GM20431 (cell line): ENCODE measurements around the gene STAT3.
"Not testable (repeated sequence)": the region's sequence is repeated elsewhere in the genome, so short reads cannot be mapped to it uniquely, and the experiment has no call there.

Source experiments
- in situ Hi-C: fragments of 300-500 bp; cut with MseI, MboI; formaldehyde crosslinking; loops from one replicate; pipeline ENCODE4 v1.15.0; 2020; ENCODE audit warnings: low sequenced_read_pairs; ENCODE audit not compliant: unreplicated experiment

STAT3 gene

DNA sequence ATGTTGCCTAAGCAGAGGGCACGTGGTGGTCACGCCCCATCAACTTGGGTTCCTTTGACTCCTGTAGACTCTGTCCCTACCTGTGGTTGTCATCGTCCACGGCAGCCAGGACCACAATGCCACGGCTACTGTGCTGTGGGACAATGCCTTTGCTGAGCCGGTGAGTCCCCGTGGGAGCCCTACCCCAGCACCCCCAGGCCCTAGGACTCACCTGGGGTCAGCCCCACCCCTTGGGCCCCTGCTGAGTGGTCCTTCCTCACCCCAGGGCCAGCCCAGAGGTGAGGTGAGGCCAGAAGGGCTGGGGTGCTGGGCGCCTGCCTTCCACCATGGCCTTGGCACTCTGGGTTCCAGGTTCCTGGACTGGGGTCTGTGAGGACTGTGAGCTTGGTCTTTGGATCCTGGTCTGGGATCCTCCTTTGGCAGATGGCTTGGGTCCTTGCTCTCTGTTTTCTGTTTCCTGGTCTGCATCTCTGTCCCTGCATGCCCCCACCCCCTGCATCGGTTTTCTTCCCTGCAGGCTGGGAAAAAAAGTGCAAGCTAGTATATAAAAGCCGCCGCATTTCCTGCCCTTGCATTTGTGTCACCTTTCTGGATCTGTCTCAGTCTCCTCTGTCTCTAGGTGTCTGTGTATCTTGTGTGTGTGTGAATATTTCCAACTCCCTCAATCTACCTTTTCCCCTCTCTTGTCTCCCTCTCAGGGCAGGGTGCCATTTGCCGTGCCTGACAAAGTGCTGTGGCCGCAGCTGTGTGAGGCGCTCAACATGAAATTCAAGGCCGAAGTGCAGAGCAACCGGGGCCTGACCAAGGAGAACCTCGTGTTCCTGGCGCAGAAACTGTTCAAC is 82.5 kb downstream of the STAT3 start:
- in situ Hi-C loops: no loop called here

DNA sequence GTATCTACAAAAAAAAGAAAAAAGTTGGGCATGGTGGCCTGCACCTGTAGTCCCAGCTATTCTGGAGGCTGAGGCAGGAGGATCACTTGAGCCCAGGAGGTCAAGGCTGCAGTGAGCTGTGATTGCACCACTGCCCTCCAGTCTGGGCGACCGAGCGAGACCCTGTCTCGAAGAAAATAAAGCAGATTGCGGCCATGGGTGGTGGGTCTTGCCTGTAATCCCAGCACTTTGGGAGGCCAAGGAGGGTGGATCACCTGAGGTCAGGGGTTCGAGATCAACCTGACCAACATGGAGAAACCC is 83.3 kb downstream of the STAT3 start:
- in situ Hi-C loops: not testable (repeated sequence)

DNA sequence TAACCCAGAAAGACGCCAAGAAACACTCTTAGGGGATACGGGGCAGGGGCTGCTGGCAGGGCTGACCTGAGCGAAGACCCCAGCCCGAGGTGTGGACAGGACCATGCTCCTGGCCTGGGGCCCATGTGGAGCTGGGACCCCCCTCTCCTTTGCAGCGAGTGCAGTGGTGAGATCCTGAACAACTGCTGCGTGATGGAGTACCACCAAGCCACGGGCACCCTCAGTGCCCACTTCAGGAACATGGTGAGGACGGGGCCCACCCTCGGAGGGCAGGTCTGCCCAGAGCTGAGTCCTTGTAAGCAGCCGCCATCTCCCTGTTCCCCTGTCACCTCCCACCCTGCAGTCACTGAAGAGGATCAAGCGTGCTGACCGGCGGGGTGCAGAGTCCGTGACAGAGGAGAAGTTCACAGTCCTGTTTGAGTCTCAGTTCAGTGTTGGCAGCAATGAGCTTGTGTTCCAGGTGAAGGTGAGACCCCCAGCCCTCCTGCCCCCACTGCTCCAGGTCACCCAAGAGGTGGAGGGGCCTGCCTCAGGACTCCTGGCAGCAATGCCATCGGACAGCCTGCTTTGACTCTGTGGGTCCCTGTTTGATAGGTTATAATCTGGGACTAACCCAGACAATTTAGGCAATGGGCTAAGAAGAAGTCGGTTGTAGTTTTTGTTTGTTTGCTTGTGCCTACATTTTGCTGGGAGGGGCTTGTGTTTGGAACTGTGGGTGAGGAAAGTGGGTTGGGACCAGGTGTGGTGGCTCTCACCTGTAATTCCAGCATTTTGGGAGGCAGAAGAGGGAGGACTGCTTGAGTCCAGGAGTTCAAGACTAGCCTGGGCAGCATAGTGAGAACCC is 83.8 kb downstream of the STAT3 start:
- in situ Hi-C loops: no loop called here

DNA sequence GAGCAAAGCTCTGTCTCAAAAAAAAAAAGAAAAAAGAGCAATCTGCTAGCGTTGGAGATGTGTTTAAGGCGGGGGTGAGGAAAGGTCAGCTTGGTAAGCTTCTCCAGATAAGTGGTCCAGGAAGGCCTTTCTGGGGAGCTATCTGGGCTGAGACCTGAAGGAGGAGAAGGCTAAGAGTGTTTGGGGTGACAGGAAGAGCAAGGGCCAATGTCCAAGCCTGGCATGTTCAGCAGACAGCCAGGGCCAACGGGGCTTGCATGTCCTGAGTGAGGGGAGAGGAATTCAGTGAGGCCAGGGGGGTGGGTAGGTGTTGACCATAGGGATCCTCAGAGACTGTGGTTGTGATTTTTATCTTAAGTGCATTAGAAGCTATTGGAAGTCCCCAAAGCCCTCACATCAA is 84.5 kb downstream of the STAT3 start:
- in situ Hi-C loops: no loop called here

DNA sequence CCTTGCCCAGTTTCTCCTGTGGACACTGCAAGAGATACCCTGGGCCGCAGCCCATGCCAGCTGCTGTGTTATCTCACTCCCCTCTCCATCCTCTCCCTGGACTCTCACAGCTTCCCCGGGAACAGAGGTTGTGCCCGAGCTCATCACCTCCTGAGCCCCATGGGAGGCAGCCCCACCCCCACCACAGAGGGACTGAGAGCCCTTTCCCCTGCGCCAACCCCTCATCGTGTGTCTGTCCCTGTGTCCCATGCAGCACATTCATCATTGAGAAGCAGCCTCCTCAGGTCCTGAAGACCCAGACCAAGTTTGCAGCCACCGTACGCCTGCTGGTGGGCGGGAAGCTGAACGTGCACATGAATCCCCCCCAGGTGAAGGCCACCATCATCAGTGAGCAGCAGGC is 87.2 kb downstream of the STAT3 start:
- in situ Hi-C loops: no loop called here

DNA sequence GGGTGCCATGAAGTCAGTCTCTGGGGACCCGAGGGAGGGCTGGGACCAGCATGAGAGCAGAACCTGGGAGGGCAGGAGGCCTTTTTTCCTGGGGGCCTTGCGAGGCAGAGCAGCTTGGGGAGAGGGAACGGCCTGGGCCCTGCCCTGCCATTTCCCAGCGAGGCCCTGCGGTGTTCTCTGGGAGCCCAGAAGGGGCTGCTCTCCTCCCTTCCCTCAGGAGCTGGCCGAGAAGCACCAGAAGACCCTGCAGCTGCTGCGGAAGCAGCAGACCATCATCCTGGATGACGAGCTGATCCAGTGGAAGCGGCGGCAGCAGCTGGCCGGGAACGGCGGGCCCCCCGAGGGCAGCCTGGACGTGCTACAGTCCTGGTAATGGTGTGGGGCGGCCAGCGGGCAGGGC is 88.3 kb downstream of the STAT3 start:
- in situ Hi-C loops: not testable (repeated sequence)

DNA sequence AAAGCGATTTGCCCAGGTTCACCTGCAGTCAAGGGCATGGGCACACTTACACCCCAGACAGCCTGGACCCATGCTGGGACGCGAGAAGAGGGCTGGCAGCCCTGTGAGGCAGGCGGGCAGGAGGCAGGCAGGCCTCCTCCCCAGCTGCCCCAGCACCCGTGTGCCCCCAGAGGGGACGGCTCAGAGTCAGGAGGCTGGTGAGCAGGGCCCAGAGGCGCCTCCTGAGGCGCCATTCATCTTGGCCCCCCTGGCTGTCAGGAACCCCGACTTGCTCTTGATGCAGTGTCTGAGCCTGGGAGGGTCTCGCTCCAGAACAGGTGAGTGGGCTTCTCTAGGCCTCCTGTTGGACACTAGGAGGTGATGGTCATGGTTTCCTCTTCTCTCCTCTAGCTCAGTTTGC is 88.9 kb downstream of the STAT3 start:
- in situ Hi-C loops: not testable (repeated sequence)

DNA sequence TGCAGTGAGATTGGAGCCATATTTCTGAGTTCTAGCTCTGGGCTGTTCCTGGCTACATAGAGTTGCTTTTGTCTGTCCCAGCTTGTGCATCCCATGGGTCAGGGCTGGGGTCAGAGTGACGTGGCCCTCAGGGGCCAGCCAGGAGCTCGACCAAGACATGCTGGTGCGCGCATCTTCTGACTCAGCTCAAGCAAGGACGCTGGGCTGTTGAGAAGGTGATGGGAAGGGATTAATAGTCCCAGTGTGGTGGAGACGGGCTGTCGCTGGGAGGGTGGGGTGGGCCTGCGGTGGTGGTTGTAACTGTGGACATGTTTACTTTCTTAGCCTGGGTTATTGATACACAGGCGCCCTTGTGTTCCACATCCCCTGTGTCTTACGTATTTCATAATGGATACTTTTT is 90.5 kb downstream of the STAT3 start:
- in situ Hi-C loops: not testable (repeated sequence)

DNA sequence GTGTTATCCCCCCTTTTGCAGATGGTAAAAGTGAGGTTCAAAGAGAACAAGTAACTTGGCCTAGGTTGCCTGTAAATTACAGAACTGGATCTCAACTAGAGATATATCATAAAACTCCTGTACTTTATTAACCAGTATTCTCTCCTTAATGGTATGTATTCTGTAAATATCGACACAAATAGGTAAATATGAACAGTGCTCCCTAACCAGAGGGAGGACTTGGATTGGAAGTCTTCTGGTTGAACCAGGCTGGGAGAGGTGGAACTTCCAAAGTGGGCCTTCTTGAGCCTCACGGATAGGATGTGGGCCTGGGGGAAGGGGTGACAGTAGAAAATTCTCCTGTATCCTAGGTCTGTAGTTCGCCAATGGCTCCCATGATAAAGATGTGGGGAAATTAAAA is 92.2 kb downstream of the STAT3 start:
- in situ Hi-C loops: no loop called here

DNA sequence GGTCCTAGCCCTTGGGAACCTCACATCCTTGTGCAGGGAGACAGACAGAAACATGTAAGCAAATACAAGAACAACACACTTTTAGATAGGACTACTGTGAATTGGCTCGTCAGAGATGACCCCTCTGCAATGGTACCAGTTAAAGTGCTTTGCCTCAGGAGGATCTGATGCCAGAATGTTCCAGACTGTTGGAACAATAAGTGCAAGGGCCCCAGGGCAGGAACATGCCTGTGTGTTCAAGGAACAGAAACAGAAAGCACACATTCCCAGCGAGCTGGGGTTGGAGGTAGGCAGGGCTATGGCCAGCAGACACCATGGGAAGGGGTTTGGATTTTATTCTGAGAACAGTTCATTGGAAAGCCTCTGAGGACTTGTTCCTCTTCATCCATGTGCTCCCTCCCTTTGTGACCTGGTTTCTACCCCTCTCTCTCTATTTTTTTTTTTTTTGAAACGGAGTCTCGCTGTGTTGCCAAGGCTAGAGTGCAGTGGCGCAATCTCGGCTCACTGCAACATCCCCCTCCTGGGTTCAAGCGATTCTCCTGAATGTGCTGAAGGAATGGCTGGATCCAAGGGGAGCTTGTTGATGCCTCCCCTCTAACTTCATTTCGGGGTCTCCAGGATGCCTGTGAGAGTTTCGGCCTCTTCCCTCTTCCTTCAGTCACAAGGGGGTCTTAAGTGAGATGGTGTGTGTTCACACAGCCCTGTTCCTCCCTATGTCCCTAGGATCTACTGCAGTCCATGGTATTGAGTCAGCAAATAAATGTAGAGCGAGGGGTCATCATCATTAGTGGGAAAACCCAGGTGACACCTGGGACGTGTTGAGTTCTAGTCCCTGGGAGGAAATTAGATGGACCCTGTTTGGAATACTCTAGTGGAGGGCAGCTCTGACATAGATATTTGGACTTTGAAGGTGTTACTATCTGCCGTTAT is 93.5 kb downstream of the STAT3 start:
- in situ Hi-C loops: no loop called here

DNA sequence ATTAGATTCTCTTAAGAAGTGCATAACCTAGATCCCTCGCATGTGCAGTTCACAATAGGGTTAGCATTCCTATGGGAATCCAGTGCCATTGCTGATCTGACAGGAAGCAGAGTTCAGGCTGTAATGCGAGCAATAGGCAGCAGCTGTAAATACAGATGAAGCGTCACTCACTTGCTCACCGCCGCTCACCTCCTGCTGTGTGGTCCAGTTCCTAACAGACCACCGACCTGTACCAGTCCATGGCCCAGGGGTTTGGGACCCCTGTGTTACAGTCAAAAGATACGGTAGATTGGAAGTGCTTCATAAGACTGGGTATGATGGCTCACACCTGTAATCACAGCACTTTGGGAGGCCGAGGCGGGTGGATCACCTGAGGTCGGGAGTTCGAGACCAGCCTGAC is 97.1 kb downstream of the STAT3 start:
- in situ Hi-C loops: no loop called here

DNA sequence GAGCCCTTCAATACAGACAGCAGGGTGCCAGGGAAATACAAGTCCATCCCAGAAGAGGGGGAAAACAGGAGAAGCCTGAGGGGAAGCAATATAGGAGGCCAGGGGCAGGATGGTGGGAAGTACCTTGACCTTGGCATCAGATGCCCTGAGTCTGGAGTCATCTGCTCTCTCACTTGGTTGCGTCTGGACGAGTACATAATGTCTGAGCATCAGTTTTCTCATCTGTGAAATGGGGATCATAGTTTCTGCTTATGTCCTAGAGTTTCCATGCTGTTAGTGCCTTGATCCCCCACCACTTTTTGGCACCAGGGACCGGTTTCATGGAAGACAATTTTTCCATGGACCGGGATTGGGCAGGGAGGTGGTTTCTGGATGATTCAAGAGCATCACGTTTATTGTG is 97.7 kb downstream of the STAT3 start:
- in situ Hi-C loops: no loop called here

DNA sequence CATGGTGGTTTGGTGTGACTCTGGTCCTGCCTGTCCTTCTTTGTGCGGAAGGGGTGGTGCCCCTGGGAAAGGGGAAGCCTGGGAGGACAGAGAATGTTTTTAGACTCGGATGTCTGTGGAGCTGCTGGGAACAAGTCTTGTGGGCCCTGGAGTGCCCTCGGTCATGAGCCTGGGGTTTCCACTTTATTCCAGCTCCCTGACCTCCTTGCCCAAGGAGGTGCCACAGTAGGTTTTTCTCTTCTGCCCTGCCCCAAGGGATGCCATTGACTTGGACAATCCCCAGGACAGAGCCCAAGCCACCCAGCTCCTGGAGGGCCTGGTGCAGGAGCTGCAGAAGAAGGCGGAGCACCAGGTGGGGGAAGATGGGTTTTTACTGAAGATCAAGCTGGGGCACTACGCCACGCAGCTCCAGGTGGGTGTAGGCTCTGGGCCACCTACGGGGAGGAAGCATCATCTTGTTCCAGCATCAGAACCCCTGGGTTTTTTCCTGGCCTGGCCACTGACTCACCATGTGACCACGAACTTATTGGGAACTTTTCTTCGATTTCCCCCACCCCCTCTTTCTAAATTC is 98.5 kb downstream of the STAT3 start:
- in situ Hi-C loops: no loop called here

DNA sequence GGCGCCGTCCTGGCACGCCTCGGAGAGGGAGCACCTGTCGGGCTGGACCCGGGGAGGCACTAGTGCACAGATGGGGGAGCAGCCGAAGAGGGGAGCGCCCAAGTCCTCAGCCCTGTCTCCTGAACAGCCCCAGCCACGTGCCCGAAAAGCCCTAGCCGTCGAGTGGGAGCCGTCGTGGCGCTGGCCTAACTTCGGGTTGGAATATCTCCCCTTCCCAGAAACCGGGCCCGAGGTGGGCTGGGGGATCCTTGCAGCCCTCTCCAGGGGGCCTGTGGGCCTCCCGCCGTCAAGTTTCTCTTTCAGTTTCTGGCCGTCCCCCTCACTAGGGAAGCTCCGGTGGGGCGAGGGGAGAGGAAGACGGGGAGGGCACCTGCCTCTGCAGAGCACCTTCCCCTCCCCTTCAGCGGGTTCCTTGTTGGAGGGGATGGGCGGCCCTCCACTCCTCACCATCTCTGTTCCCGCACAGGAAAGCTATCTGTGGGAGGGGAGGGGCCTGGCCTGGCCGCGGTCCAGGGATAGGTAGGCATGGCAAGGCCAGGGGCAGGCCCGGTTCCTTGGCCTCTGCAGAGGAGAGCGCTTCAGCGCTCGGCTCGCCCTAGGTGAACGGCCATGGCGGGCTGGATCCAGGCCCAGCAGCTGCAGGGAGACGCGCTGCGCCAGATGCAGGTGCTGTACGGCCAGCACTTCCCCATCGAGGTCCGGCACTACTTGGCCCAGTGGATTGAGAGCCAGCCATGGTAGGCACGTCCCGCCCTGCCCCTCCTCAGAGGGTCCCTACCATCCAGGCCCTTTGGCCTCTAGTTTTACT is 99.2 kb downstream of the STAT3 start:
- in situ Hi-C loops: no loop called here

DNA sequence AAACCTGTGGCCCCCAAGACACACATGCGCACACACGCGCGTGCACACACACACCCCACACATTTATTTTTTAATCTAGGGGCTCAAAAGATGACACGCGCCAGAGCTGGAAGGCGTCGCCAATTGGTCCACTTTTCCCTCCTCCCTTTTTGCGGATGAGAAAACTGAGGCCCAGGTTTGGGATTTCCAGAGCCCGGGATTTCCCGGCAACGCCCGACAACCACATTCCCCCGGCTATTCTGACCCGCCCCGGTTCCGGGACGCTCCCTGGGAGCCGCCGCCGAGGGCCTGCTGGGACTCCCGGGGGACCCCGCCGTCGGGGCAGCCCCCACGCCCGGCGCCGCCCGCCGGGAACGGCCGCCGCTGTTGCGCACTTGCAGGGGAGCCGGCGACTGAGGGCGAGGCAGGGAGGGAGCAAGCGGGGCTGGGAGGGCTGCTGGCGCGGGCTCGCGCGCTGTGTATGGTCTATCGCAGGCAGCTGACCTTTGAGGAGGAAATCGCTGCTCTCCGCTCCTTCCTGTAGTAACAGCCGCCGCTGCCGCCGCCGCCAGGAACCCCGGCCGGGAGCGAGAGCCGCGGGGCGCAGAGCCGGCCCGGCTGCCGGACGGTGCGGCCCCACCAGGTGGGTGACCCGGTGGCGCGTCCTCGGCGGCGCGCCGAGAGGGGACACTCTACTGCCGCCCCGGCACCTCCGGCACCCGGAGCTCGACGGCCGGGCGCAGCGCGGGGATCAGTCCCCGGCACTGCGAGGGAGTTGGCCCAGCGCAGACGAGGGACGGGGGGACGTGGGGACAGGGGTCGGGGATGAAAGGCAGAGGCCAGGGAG is 100.1 kb downstream of the STAT3 start, which contains the start of gene STAT5A:
STAT5A (plus strand) TSS at position 522 of the 826 bp plus-strand sequence. CDS start 914 bp downstream, outside the sequence.
- in situ Hi-C loops: no loop called here

DNA sequence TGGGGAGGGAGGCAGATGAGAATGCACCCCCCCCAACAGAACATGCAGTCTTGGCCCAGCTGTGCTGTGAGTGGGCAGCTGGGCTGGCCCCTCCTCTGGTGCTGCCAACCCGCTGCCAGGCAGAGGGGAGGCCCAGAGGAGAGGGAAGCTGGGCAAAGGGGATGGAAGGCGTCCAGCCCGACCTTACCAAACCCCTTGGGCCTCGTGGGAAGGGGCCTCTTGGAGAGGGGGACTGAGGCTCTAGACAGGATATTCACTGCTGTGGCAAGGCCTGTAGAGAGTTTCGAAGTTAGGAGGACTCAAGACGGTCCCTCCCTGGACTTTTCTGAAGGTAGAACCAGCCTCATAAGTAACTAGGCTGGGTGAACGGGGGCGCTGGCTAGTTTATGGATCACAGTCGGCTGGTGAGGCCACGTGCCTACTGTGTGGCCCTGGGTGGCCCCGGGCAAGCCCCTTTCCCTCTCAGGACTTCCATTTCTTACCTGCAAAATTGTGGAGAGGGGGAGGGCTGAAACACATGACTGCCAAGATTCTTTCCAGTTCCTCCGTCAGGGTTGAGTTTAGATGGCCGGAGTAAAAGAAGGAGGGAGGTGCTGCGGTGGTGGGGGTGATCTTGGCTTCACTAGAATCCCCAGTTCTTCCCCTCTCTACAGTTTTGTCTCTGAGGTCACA is 100.8 kb downstream of the STAT3 start:
- in situ Hi-C loops: no loop called here

DNA sequence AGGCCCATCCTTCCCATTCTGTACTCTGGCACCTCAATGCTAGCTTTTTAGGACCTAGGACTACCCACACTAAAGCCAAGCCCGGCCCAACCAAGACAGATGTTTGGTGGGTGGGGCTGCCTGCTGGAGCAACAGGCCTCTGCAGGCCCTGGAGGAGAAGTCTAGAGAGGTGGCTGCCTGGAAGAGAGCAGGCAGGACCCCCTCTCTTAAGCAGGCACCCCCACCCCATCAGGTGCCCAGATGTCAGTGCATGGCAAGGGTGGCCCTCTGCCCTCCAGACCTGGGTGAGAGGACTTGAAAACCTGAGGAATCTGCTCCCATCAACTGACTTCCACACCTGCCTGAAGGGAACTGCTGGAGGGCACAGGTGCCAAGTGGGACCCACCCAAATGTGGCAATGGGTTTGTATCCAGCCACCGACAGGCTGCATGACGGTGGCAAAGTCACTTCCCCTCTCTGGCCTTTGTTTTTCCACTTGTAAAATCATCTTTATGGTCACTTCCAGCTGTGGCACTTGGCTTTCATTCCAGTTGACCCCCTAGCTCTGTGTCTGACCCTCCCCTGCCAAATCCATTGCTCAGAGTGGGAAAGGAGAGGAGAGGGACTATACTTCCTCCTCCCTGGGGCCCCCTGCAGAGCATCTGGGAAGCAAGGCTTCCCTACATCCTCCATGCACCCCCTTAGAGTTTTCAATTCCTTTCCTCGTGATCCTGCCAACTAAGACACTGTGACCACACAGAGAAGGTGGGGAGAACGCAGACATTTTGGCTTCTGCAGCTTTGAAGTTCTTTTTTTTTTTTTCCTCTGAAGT is 101.6 kb downstream of the STAT3 start:
- in situ Hi-C loops: no loop called here
